GM19023 (cell line): Measurements from ENCODE around the gene KCNE3.
A peak's percentile ranks its signal among the peaks of the same experiment; 100 is the strongest.

Experiments
- ATAC-seq: cut with Tn5 transposase; IDR thresholded peaks from one replicate; pipeline ENCODE4 v1.9.1; 2021; ENCODE audit warnings: mild to moderate bottlenecking, moderate library complexity; ENCODE audit not compliant: unreplicated experiment

The KCNE3 gene

DNA sequence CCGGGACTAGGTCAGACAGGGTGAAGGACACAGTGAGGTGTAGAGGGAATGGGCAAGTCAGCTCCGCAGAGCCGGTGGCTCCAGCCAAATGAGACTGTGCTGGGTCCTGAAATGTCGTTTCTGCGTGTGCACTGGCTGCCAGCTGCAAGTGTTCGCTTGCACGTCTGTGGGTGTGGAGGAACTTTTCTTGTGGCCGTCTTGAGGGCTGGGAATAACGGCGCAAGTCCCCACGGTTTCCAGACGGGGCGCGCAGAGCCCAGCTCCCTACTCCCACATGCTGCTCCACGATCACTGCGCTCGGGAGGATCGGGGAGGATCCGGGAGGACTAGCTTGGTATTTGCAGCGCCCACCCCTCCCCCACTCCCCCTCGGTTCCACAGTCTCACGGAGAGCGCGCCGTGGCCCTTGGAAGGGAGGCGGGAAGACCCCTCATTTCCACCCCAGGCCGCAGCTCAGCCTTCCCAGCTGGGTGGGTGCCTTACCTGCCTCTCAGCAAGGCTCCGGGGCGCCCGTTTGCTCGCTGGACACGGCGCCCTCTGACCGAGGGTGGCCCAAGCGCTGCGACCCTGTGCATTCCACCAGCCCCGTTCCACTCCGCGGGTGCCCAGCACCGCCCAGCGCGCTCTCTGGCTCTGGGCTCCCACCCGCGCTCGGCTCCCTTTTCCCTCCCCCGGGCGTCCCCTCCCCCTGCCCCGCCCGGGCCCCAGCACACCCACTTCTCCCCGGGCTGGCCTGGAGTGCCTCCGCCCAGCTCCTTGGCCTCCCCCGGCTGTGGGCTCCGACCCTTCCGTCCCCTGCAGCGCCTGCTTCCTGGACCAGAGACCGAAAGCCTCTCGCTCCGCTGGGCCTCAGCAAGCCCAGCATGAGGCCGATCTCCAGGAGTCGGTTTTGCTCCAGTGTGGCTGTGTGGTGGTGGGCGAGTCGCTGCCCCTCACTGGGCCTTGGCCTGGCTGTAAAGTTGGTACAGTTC lies at the start of gene KCNE3:
Gene KCNE3 (minus strand): TSS at position 634 of the 970 bp plus-strand sequence. CDS start 9,986 bp downstream, outside the sequence.
- no peak for ATAC-seq

DNA sequence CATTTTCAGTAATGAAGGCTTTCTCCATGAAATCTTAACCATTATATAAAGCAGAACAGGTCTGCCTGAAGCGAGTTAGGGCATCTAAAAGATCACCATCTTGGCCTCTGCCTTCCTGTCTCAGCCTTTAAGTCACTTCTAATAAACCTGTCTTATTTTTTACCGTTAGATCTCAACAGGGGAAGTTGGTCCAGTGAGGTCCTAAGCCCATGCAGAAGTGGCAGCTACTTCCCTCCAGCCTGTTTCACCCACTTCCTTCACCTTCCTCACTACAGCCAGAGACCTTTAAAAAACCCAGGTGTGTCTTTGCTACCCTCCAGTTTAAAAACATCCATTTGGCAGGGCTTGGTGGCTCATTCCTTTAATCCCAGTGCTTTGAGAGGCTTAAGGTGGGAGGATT lies 40.2 kb upstream of the KCNE3 start:
- no peak for ATAC-seq

GRCh38 chr11:74506823-74507222 lies 39.5 kb upstream of the KCNE3 start:
- ATAC-seq: no peak

DNA sequence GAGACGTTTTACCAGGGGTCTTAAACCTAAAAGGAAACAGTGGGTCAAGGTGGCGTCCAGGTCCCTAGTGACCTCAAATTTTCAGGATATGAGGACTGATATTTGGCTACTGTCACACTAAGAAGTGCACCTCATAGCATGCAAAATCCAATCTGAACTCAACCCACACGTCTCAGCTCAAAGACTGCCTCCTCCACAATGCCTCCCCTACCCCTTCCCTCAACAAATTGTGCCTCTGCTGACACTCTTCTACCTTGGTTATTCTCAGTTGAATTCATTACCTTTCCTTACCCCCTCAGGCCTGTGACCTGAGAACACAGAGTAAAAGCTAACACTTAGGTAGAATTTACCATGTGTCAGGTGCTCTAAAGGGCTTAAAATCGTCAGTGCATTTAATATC lies 38.6 kb upstream of the KCNE3 start:
- ATAC-seq: no peak

DNA sequence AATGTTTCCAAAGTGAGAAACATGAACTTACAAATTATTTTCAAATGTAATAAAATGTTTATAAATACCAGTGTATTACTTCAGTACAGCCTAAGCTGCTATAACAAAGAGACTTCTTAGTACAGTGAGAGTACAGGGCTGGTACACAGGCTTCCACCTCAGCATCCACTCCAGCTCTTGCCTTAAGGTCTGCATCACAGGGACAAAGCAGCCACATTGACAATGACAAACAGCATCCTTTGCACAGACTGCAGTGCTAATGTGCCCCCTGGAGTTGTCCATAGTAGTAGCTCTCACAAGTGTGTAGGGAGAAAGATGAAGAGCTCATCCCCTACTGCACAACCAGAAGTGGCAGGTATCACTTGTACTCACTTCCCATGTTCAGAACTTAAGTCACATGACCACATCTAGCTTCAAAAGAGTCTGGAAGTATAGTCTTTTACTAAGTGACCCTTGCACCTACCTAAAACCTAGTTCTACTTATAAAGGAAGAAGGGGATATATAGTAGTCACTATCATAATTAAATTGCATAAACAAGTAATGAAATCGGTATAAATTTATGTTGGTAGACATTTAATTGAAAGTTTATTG lies 36.8 kb upstream of the KCNE3 start:
- ATAC-seq: no peak

DNA sequence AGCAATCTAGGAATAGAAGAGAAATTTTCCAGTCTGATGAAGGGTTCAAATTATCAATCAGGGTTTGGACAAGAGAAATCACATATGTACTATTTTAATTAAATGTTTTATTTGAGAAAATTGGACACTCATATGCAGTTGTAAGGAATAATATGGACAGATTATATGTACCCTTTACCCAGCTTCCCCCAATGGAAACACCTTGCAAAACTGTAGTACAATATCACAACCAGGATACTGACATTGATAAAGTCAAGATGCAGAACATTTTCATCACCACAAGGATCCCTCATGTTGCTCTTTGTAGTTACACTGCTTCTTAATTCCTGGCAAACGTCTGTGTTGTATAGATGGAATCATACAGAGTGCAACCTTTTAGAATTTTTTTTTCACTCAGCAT lies 27.6 kb upstream of the KCNE3 start:
- ATAC-seq: no peak

GRCh38 chr11:74493791-74494630 lies 26.7 kb upstream of the KCNE3 start:
- no peak for ATAC-seq

DNA sequence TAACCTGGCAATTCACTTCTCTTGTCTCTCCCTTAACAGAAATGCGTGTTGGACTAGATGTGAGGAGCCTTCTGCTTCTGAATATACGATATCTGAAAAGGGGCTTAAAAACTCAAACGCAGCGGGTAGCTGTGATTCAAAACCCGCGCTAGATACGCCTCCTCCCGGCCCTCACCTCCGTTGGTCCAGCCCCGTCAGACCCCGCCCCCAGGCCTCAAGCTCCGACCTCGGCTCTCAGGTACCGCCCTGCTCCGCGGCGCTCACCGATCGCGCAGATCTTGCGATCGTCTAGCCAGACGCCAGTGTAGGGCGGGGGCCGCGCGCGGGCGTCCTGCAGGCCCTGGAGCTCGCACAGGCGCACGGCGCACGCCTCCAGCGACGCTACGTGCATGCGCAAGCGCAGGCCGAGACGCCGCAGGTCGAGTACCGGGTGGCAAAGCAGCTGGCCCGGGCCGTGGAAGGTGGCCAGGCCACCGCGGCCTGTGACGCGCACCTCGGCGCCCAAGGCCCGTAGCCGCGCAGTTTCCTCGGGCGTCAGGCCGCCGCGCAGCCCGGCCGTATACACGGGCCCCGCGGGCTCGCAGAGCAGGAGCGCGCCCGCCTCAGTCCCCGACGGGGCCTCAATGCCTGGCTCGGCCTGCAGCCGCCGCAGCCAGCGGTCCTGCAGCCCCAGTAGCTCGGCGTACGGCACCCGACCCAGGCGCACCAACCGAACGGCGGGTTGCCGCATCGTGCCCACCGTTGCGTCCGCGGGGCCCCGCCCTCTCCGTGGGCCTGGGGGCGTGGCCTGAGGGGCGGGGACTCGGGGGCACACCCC lies 25.8 kb upstream of the KCNE3 start, which contains the start of gene LIPT2:
Gene LIPT2 (minus strand): TSS at position 751 of the 817 bp plus-strand sequence. CDS start 21 bp downstream, at position 730.
- peak; percentile 95 for ATAC-seq

DNA sequence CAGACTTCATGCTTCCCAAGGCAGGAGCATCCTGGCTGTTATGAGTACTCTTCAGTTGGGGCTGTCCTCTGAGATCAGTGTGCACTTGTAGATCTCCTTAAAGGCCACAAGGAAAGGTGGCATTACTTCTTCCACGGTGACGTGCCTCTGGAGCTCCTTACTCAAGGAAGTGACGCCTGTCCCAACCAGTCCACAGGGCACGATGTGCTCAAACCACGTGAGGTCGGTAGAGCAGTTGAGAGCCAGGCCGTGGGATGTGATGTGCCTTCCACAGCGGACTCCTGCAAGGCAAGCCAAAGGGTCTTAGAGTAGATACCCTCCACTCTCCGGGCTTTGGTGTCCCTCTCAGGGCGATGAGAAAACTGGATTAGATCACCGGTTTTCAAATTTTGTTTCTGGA lies 24.7 kb upstream of the KCNE3 start:
- ATAC-seq: no peak

- no peak for ATAC-seq
These were observed 23.6 kb upstream of the KCNE3 start for GRCh38 chr11:74490941-74491340.

- no peak for ATAC-seq
These were observed 20.5 kb upstream of the KCNE3 start for GRCh38 chr11:74487875-74488274.

DNA sequence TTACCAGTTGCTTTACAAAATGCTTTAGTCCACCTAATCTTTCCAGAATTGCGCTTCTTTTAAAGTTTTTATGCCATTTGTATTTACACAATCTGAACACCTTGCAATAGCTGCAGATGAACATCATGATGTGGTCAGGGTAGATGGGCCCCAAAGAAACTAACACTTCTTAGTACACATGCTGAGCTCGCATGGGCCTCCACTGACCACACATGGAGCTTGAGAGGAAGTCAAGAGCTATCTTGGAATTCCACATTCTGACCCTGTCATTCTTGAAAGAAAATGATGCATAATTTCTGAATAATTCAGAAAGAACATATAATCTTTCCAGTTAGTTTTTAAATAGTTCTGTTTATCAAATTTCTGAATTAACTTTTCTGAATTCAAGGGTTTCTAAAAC lies 18.5 kb upstream of the KCNE3 start:
- no peak for ATAC-seq

DNA sequence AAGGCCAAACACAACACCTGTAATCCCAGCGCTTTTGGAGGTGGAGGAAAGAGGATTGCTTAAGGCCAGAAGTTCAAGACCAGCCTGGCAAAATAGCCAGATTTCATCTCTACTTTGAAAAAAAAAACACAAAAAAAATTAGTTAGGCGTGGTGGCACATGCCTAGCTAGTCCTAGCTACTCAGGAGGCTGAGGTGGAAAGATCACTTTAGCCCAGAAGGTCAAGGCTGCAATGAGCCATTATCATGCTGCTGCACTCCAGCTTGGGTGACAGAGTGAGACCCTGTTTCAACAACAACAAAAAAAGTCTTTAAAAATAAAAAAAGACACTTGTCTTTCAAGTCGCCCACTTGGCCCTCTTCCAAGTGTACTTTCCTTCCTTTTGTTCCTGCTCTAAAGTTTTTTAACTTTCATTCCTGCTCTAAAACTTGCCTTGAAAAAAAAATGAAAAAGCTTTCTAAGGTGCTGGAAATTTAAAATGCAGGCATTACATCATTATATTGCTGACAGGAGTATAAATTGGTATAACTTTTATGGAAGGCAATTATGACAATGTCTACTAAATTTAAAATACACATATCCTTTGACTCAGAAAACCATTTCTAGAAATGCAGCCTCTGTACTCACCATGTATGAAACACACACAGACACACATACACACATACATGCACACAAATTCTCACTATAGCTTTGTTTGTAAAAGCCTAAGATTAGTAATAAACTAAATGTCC lies 13.5 kb upstream of the KCNE3 start:
- no peak for ATAC-seq

GRCh38 chr11:74479732-74480123 lies 12.4 kb upstream of the KCNE3 start:
- ATAC-seq: no peak

- ATAC-seq: no peak
These were observed 11.8 kb upstream of the KCNE3 start for GRCh38 chr11:74478877-74479731.

GRCh38 chr11:74476536-74476935 lies 9.2 kb upstream of the KCNE3 start:
- ATAC-seq: no peak

GRCh38 chr11:74474316-74474715 lies 7.0 kb upstream of the KCNE3 start:
- ATAC-seq: no peak

- no peak for ATAC-seq
These were observed 6.2 kb upstream of the KCNE3 start for GRCh38 chr11:74473382-74474173.
